ENCODE data around the gene FBXO42.
"Not testable (repeated sequence)": the region's sequence is repeated elsewhere in the genome, so short reads cannot be mapped to it uniquely, and the experiment has no call there.

FBXO42 gene

GRCh38 chr1:16258591-16259135 lies 93.6 kb downstream of the FBXO42 start:
- no peak for DNase-seq

GRCh38 chr1:16257968-16258367 lies 94.3 kb downstream of the FBXO42 start:
- DNase-seq: no peak

GRCh38 chr1:16257556-16257955 lies 94.7 kb downstream of the FBXO42 start:
- DNase-seq: not testable (repeated sequence)

GRCh38 chr1:16256478-16256877 lies 95.8 kb downstream of the FBXO42 start:
- no peak for DNase-seq

GRCh38 chr1:16254263-16254928 lies 97.9 kb downstream of the FBXO42 start:
- DNase-seq: no peak

- no peak for DNase-seq
Measured at GRCh38 chr1:16253332-16253922, 98.9 kb downstream of the FBXO42 start.

GRCh38 chr1:16252912-16253311 lies 99.4 kb downstream of the FBXO42 start:
- no peak for DNase-seq

GRCh38 chr1:16251381-16251780 lies 100.9 kb downstream of the FBXO42 start:
- no peak for DNase-seq

- no peak for DNase-seq
Measured at GRCh38 chr1:16250524-16251251, 101.6 kb downstream of the FBXO42 start.

- peak; percentile 27 to 31 for DNase-seq
Measured at GRCh38 chr1:16249596-16250241, 102.6 kb downstream of the FBXO42 start.

GRCh38 chr1:16248603-16249516 lies 103.4 kb downstream of the FBXO42 start:
- peak; percentile 83 to 90 for DNase-seq

GRCh38 chr1:16248007-16248436 lies 104.3 kb downstream of the FBXO42 start:
- DNase-seq: no peak

GRCh38 chr1:16247441-16247840 lies 104.8 kb downstream of the FBXO42 start:
- no peak for DNase-seq

- no peak for DNase-seq
Measured at GRCh38 chr1:16246961-16247360, 105.3 kb downstream of the FBXO42 start.

- DNase-seq: not testable (repeated sequence)
Measured at GRCh38 chr1:16246239-16246638, 106.0 kb downstream of the FBXO42 start.

GRCh38 chr1:16245476-16246196 lies 106.6 kb downstream of the FBXO42 start:
- DNase-seq: no peak

- no peak for DNase-seq
Measured at GRCh38 chr1:16244650-16245285, 107.5 kb downstream of the FBXO42 start.

GRCh38 chr1:16243936-16244649 lies 108.2 kb downstream of the FBXO42 start:
- DNase-seq: peak; percentile 56

GRCh38 chr1:16243215-16243610 lies 109.1 kb downstream of the FBXO42 start:
- DNase-seq: no peak

GRCh38 chr1:16242556-16243214 lies 109.6 kb downstream of the FBXO42 start:
- no peak for DNase-seq

Measured in SHP77 (cell line).